ENCODE results near the gene TSC22D4.

GRCh38 chr7:100435401-100436304, 43.4 kb downstream of the TSC22D4 start:
- no peak for TF ChIP-seq ZNF530 (tag by site-specific recombination; IDR thresholded peaks at IDR 0.05; ENCODE audit: low read depth)
- no peak for TF ChIP-seq ZNF701 (tag by site-specific recombination; IDR thresholded peaks at IDR 0.05)
- TF ChIP-seq HOXA7 (CRISPR knock-in tag; IDR thresholded peaks at IDR 0.05; ENCODE audit: borderline replicate concordance) = no peak
- no peak for TF ChIP-seq EGR2 (tag by site-specific recombination; IDR thresholded peaks at IDR 0.05; ENCODE audit: low read depth)
- peak; percentile 39; the same call in 1 of the 2 replicates for TF ChIP-seq CTCF (tag by site-specific recombination; IDR thresholded peaks at IDR 0.05)
- TF ChIP-seq PRDM10 (tag by site-specific recombination; IDR thresholded peaks at IDR 0.05) = no peak
- TF ChIP-seq ZNF24 (tag by site-specific recombination; IDR thresholded peaks at IDR 0.05) = 0 out of 2 replicates have a peak, but pooled peaks have one; percentile 51
- 0 out of 2 replicates have a peak, but pooled peaks have one; percentile 19 for TF ChIP-seq YY1 (tag by site-specific recombination; IDR thresholded peaks at IDR 0.05)
